ENCODE data around the gene ABHD12B. TPM values are rescaled to one million over a fixed set of nuclear protein-coding genes. Genes with fewer than 3 reads are reported as not detected.

The ABHD12B gene
- total and polyA plus RNA-seq, 2 of the 13 experiments (the other 11 are each of a cell fraction or from before 2014, with no cell fraction given): not detected

DNA sequence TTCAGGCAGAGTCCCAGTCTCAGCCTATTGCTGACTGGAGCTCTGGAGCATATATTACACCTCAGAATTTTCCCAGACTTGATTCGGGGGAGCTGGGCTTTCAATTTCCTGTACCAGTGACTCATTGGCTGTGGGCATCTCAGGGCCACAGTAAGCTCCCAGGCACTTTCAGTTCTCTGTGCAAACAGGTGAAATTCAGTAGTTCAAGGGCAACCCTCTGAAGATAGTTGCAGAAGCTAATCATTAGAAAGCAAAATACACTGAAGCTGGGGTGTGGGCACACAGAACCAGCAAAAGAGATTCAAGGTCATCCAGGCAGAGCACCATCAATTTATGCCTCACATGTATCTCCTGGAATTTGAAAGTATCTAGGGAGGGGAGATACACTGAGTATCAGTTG is 32.8 kb upstream of the ABHD12B start (continued):
- 0 out of 2 replicates have a peak, but pooled peaks have one; percentile 9 for TF ChIP-seq SOX13 (IDR thresholded peaks at IDR 0.05)
- TF ChIP-seq SOX13 (CRISPR knock-in tag; conservative IDR thresholded peaks at IDR 0.05 in 1 of 2, IDR thresholded peaks at IDR 0.05 in 1 of 2): peak in 1 of 2 experiments; percentile 66; a peak in 2 of 4 replicates
- no peak for TF ChIP-seq ZFP36L1 (CRISPR knock-in tag; IDR thresholded peaks at IDR 0.05)
- no peak for TF ChIP-seq HOXA7 (CRISPR knock-in tag; IDR thresholded peaks at IDR 0.05)
- no peak for TF ChIP-seq ZNF251 (CRISPR knock-in tag; IDR thresholded peaks at IDR 0.05)
- peak; percentile 46 for TF ChIP-seq HDAC1 (CRISPR knock-in tag; IDR thresholded peaks at IDR 0.05)
- no peak for TF ChIP-seq PRMT3 (CRISPR knock-in tag; IDR thresholded peaks at IDR 0.05; ENCODE audit: borderline replicate concordance, low read depth)
- TF ChIP-seq EP300 (IDR thresholded peaks at IDR 0.05; ENCODE audit: low read depth in 2 of 2, low read length in 2 of 2): peak in 1 of 2 experiments; percentile 64; a peak in 2 of 4 replicates
- TF ChIP-seq EP300 (CRISPR knock-in tag; IDR thresholded peaks at IDR 0.05; ENCODE audit: borderline replicate concordance): peak; percentile 56; the same call in 1 of the 2 replicates
- TF ChIP-seq KLF16 (CRISPR knock-in tag; IDR thresholded peaks at IDR 0.05): peak in 1 of 2 experiments; percentile 49; a peak in 1 of 4 replicates
- TF ChIP-seq, protein P1, sequence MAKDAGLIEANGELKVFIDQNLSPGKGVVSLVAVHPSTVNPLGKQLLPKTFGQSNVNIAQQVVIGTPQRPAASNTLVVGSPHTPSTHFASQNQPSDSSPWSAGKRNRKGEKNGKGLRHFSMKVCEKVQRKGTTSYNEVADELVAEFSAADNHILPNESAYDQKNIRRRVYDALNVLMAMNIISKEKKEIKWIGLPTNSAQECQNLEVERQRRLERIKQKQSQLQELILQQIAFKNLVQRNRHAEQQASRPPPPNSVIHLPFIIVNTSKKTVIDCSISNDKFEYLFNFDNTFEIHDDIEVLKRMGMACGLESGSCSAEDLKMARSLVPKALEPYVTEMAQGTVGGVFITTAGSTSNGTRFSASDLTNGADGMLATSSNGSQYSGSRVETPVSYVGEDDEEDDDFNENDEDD (CRISPR knock-in tag; IDR thresholded peaks at IDR 0.05; ENCODE audit: borderline replicate concordance): no peak
- TF ChIP-seq KDM3A (CRISPR knock-in tag; IDR thresholded peaks at IDR 0.05; ENCODE audit: low read depth): 0 out of 2 replicates have a peak, but pooled peaks have one; percentile 50
- TF ChIP-seq NR2F6 (IDR thresholded peaks at IDR 0.05): peak; percentile 63
- TF ChIP-seq NR2F6 (CRISPR knock-in tag; IDR thresholded peaks at IDR 0.05): peak; percentile 77
- TF ChIP-seq, protein P2, sequence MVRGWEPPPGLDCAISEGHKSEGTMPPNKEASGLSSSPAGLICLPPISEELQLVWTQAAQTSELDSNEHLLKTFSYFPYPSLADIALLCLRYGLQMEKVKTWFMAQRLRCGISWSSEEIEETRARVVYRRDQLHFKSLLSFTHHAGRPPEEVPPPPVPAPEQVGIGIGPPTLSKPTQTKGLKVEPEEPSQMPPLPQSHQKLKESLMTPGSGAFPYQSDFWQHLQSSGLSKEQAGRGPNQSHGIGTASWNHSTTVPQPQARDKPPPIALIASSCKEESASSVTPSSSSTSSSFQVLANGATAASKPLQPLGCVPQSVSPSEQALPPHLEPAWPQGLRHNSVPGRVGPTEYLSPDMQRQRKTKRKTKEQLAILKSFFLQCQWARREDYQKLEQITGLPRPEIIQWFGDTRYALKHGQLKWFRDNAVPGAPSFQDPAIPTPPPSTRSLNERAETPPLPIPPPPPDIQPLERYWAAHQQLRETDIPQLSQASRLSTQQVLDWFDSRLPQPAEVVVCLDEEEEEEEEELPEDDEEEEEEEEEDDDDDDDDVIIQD (CRISPR knock-in tag; IDR thresholded peaks at IDR 0.05; ENCODE audit: low read depth): peak; percentile 56; the same call in 1 of the 2 replicates
- TF ChIP-seq ZNF644 (CRISPR knock-in tag; IDR thresholded peaks at IDR 0.05; ENCODE audit: low read depth): 0 out of 2 replicates have a peak, but pooled peaks have one; percentile 39
- TF ChIP-seq TEAD3 (CRISPR knock-in tag; optimal IDR thresholded peaks at IDR 0.05; ENCODE audit: borderline replicate concordance): peak; percentile 60
- TF ChIP-seq MEIS2 (CRISPR knock-in tag; IDR thresholded peaks at IDR 0.05): 0 out of 2 replicates have a peak, but pooled peaks have one; percentile 27
- TF ChIP-seq, protein P3, sequence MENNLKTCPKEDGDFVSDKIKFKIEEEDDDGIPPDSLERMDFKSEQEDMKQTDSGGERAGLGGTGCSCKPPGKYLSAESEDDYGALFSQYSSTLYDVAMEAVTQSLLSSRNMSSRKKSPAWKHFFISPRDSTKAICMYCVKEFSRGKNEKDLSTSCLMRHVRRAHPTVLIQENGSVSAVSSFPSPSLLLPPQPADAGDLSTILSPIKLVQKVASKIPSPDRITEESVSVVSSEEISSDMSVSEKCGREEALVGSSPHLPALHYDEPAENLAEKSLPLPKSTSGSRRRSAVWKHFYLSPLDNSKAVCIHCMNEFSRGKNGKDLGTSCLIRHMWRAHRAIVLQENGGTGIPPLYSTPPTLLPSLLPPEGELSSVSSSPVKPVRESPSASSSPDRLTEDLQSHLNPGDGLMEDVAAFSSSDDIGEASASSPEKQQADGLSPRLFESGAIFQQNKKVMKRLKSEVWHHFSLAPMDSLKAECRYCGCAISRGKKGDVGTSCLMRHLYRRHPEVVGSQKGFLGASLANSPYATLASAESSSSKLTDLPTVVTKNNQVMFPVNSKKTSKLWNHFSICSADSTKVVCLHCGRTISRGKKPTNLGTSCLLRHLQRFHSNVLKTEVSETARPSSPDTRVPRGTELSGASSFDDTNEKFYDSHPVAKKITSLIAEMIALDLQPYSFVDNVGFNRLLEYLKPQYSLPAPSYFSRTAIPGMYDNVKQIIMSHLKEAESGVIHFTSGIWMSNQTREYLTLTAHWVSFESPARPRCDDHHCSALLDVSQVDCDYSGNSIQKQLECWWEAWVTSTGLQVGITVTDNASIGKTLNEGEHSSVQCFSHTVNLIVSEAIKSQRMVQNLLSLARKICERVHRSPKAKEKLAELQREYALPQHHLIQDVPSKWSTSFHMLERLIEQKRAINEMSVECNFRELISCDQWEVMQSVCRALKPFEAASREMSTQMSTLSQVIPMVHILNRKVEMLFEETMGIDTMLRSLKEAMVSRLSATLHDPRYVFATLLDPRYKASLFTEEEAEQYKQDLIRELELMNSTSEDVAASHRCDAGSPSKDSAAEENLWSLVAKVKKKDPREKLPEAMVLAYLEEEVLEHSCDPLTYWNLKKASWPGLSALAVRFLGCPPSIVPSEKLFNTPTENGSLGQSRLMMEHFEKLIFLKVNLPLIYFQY (CRISPR knock-in tag; IDR thresholded peaks at IDR 0.05; ENCODE audit: borderline replicate concordance): no peak
- TF ChIP-seq PHF21A (CRISPR knock-in tag; IDR thresholded peaks at IDR 0.05): peak; percentile 61
